ENCODE data around the gene PDE8A.
"Not testable (repeated sequence)": the region's sequence is repeated elsewhere in the genome, so short reads cannot be mapped to it uniquely, and the experiment has no call there.

GRCh38 chr15:84987351-84987750 is 5.7 kb downstream of the PDE8A start:
- TF ChIP-seq CTCF, POLR2A (IDR thresholded peaks at IDR 0.05): not testable (repeated sequence)

Data from breast epithelium (tissue), 3 donors.